ENCODE measurements around the gene MRPL24. TPM values are rescaled to one million over a fixed set of nuclear protein-coding genes. Genes with fewer than 3 reads are reported as not detected.

The MRPL24 gene
- total and polyA plus RNA-seq, 2 of the 13 experiments (the other 11 are each of a cell fraction or from before 2014, with no cell fraction given), result 38.1 to 42.9 TPM

DNA sequence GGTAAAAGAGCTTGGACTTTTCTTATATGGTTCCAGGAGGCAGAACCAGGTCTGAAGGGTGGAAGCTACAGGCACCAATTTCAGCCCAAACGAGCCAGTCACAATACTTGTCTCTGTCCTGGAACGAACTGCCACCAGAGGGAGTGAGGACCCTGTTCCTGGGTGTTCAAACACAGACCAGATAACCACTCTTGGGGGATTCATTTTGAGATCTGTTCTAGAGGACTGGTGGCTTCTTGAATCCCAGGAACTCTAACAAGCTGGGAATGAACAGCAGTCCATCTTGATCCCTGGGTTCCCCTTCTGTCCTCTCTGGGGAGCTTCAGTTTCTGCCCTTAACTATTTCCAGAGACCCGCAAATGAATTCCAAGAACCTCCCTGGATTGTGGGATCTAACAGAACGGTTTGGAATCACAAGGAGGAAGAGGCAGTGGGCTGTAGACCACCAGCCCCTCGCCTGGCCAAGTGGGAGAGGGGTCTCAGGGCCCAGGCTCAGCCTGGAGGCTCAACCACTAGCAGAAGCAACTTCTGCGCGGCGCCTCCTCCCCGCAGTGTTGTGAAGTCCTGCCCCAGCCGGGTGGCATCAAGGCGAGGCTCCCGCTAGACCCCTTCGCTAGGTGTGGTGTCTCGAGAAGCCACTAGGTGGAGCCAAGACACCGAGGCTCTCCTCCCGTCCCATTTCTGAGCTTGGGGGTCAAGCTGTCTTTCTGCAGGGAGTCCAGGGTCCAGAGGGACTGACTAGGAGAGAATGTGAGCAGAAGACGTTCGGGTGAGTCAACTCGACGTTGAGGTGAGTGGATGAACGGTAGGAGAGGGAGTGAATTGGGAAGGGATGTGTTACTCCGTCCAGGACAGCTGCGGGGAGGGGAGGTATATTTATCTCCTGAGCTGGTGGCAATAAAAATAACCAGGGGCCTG is 51.6 kb downstream of the MRPL24 start (continued):
- no peak for TF ChIP-seq CBFB (CRISPR knock-in tag; IDR thresholded peaks at IDR 0.05)
- no peak for TF ChIP-seq ZNF75D (CRISPR knock-in tag; IDR thresholded peaks at IDR 0.05; ENCODE audit: borderline replicate concordance)
- no peak for TF ChIP-seq ZUFSP (CRISPR knock-in tag; IDR thresholded peaks at IDR 0.05; ENCODE audit: borderline replicate concordance)
- no peak for TF ChIP-seq HES4 (CRISPR knock-in tag; IDR thresholded peaks at IDR 0.05; ENCODE audit: borderline replicate concordance)
- TF ChIP-seq ZBTB3 (CRISPR knock-in tag; IDR thresholded peaks at IDR 0.05; ENCODE audit: borderline replicate concordance, low read depth), result no peak
- TF ChIP-seq, protein P1, sequence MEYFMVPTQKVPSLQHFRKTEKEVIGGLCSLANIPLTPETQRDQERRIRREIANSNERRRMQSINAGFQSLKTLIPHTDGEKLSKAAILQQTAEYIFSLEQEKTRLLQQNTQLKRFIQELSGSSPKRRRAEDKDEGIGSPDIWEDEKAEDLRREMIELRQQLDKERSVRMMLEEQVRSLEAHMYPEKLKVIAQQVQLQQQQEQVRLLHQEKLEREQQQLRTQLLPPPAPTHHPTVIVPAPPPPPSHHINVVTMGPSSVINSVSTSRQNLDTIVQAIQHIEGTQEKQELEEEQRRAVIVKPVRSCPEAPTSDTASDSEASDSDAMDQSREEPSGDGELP (IDR thresholded peaks at IDR 0.05; ENCODE audit: borderline replicate concordance, low read depth), result no peak
- no peak for TF ChIP-seq ZNF17 (CRISPR knock-in tag; IDR thresholded peaks at IDR 0.05)
- no peak for TF ChIP-seq RFX3 (CRISPR knock-in tag; IDR thresholded peaks at IDR 0.05)
- TF ChIP-seq SMAD3 (CRISPR knock-in tag; IDR thresholded peaks at IDR 0.05), result no peak
- TF ChIP-seq HOXA9 (CRISPR knock-in tag; IDR thresholded peaks at IDR 0.05; ENCODE audit: borderline replicate concordance), result no peak
- no peak for TF ChIP-seq ZNF468 (CRISPR knock-in tag; IDR thresholded peaks at IDR 0.05)
- no peak for TF ChIP-seq JUND (CRISPR knock-in tag; IDR thresholded peaks at IDR 0.05)
- TF ChIP-seq THAP11 (CRISPR knock-in tag; IDR thresholded peaks at IDR 0.05), result 0 out of 2 replicates have a peak, but pooled peaks have one; percentile 30
- no peak for TF ChIP-seq NR2F6 (IDR thresholded peaks at IDR 0.05)
- peak; percentile 48; the same call in 1 of the 2 replicates for TF ChIP-seq NR2F6 (CRISPR knock-in tag; IDR thresholded peaks at IDR 0.05)
- TF ChIP-seq, protein P2, sequence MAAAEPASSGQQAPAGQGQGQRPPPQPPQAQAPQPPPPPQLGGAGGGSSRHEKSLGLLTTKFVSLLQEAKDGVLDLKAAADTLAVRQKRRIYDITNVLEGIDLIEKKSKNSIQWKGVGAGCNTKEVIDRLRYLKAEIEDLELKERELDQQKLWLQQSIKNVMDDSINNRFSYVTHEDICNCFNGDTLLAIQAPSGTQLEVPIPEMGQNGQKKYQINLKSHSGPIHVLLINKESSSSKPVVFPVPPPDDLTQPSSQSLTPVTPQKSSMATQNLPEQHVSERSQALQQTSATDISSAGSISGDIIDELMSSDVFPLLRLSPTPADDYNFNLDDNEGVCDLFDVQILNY (CRISPR knock-in tag; conservative IDR thresholded peaks at IDR 0.05), result no peak
- TF ChIP-seq ZNF737 (CRISPR knock-in tag; IDR thresholded peaks at IDR 0.05; ENCODE audit: borderline replicate concordance), result no peak

Measured in HepG2 (cell line).